OCI-LY7 (cell line): ENCODE results near the gene EDAR.

Experiments used
- EZH2phosphoT487 ChIP-seq: fragments of 200-600 bp; sonication (generic); IDR thresholded peaks from 2 replicates; pipeline ENCODE4 v1.6.1; 2018; ENCODE audit warnings: low read depth, borderline replicate concordance, mild to moderate bottlenecking, mixed run types, antibody characterized with exemption, low read length, moderate library complexity, mixed read lengths
- TF ChIP-seq, protein P1 (sequence below): fragments of 200-600 bp; sonication (generic); conservative IDR thresholded peaks from 2 replicates; pipeline ENCODE4 v1.5.1; 2014; ENCODE audit warnings: mild to moderate bottlenecking, antibody characterized with exemption, low read length, moderate library complexity, mixed read lengths

DNA sequence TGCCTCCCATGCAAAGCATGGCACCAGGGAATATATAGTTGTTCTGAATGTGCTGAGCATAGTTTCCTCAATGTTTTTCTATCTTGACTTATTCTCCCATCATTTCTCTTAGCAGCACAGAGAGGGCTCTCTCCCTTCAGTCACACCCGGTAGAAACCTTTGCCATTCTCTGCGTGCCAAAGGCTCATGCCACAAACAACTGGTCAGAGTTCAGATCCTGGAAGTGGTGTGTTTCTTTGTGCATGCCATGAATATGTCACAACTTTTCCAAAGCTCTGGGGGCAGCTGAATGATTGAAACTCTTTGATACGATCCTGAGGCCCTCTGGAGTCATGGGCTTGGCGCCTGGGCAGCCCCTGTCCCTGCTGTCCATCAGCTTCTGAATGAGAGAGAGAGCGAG lies 28.0 kb upstream of the EDAR start:
- TF ChIP-seq, protein P1, sequence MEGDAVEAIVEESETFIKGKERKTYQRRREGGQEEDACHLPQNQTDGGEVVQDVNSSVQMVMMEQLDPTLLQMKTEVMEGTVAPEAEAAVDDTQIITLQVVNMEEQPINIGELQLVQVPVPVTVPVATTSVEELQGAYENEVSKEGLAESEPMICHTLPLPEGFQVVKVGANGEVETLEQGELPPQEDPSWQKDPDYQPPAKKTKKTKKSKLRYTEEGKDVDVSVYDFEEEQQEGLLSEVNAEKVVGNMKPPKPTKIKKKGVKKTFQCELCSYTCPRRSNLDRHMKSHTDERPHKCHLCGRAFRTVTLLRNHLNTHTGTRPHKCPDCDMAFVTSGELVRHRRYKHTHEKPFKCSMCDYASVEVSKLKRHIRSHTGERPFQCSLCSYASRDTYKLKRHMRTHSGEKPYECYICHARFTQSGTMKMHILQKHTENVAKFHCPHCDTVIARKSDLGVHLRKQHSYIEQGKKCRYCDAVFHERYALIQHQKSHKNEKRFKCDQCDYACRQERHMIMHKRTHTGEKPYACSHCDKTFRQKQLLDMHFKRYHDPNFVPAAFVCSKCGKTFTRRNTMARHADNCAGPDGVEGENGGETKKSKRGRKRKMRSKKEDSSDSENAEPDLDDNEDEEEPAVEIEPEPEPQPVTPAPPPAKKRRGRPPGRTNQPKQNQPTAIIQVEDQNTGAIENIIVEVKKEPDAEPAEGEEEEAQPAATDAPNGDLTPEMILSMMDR, result no peak
- TF ChIP-seq EZH2phosphoT487, result no peak
